ENCODE data around the gene MTFMT. TPM values are rescaled to one million over a fixed set of nuclear protein-coding genes. Genes with fewer than 3 reads are reported as not detected.

MTFMT gene
- total and polyA plus RNA-seq, 12 donors: 5.2 to 42.8 (median 16.5) TPM

- H3K9me3 ChIP-seq (replicated peaks in 1 of 3): no peaks in the 10 kb centered on the region
- no peak overlapping the region for H3K4me3 ChIP-seq
- H3K27me3 ChIP-seq: no peaks in the 10 kb centered on the region
- TF ChIP-seq POLR2A (IDR thresholded peaks at IDR 0.05) (no peak), CTCF (IDR thresholded peaks at IDR 0.05) (no peak)
- DNase-seq: peak in 1 of 7 donors; percentile 7
- H3K36me3 ChIP-seq (replicated peaks in 1 of 2): no peaks in the 10 kb centered on the region
- intact Hi-C loops (cut with DNase I): loop anchor here in 1 of 2 donors (10.0 kb wide), 1 partner anchor 45 kb away; no protein-coding TSS in a partner anchor
- whole genome bisulfite sequencing, 4 donors: 79 to 90% (median 82%) methylated on average over 1 to 3 of the region's 3 CpGs
- H3K4me1 ChIP-seq (replicated peaks in 1 of 2): peaks cover 0 to 11% of the 10 kb centered on the region in 2 donors
- no peak overlapping the region for H3K27ac ChIP-seq
Measured at GRCh38 chr15:65059369-65059750, 29.9 kb upstream of the MTFMT start.

DNA sequence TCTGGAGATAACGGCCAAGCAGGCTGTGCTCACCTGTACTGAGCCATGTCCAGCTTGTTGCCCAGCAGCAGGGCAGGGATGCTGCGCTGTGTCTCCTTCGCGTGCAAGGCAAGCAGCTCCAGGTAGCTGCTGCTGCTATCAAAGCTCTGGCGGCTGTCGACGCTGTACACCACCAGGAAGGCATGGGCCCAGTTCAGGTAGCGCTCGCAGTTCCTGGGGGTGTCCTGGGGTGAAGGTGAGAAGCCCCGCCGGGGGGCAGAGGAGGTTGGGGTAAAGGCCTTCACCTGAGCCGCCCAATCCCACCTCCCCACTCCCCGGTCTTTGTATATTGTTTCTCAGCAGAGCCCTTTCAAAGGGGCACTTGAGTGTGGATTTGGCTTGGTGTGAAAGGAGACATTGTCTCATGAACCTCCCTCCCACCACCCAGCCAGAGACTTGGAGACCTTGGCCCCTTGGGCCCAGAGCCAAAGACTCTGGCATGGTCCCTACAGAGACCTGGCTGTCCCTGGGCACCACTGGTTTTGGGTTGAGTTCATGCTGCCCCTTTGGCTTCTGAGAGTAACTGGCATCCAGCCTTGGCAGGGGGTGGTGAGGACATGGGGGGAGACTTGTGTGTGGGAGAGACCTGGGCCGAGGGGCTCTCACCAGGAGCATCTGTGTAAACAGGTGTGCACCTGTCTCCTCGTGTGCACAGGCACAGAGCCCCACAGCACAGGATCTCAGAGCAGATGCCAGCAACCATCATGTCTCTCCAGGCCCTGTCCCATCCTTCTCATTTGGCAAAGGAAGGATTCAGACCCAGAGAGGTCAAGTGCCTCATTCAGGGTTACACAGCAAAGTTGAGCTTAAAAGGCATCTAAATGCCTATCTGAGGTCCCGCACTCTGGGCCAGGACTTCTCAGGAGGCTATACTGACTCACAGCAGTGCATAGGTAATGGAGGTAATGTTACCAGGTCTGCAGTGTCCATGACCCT is 29.2 kb upstream of the MTFMT start:
- intact Hi-C loops (cut with DNase I): loop anchor here in 1 of 2 donors (10.0 kb wide), 1 partner anchor 46 kb away; no protein-coding TSS in a partner anchor
- H3K36me3 ChIP-seq (replicated peaks in 1 of 2): no peaks in the 10 kb centered on the region
- no peaks in the 10 kb centered on the region for H3K9me3 ChIP-seq (replicated peaks in 1 of 3)
- H3K4me3 ChIP-seq: no peak overlapping the region
- peak in 1 of 7 donors; percentile 13 for DNase-seq
- TF ChIP-seq CTCF (IDR thresholded peaks at IDR 0.05): no peak
- TF ChIP-seq POLR2A (IDR thresholded peaks at IDR 0.05): no peak
- H3K27ac ChIP-seq: no peak overlapping the region
- H3K27me3 ChIP-seq: no peaks in the 10 kb centered on the region
- 85 to 94% (median 89%) methylated on average over 7 to 16 of the region's 16 CpGs for WGBS, 4 donors
- H3K4me1 ChIP-seq (replicated peaks in 1 of 2): peaks cover 0 to 11% of the 10 kb centered on the region in 2 donors

DNA sequence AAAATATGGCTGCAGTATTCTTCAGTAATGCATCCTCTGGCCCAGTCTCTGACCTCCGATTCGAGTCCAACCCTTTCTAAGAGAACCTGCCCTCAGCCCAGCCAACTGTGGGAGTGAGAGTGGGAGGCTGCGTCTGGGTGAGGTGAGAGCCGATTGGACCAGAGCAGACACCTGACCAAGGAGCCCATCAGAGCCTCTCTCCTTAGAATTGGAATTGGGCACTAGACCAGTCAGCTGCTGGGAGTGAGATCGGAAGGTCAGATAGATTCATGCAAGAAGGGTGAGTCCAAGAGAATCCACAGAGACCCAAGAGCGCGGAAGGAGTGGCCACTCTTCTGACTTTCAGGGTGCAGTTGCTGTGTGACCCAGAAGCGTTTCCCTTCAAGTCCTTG is 28.1 kb upstream of the MTFMT start:
- H3K4me1 ChIP-seq (replicated peaks in 1 of 2): peaks cover 0 to 11% of the 10 kb centered on the region in 2 donors
- DNase-seq: peak in 1 of 7 donors; percentile 9
- no peaks in the 10 kb centered on the region for H3K9me3 ChIP-seq (replicated peaks in 1 of 3)
- intact Hi-C loops (cut with DNase I): loop anchor here in 1 of 2 donors (10.0 kb wide), 1 partner anchor 47 kb away; no protein-coding TSS in a partner anchor
- WGBS, 4 donors: 82 to 93% (median 88%) methylated on average over 7 to 8 of the region's 8 CpGs
- H3K36me3 ChIP-seq (replicated peaks in 1 of 2): no peaks in the 10 kb centered on the region
- no peak overlapping the region for H3K27ac ChIP-seq
- H3K27me3 ChIP-seq: no peaks in the 10 kb centered on the region
- TF ChIP-seq POLR2A (IDR thresholded peaks at IDR 0.05): no peak
- H3K4me3 ChIP-seq: no peak overlapping the region

DNA sequence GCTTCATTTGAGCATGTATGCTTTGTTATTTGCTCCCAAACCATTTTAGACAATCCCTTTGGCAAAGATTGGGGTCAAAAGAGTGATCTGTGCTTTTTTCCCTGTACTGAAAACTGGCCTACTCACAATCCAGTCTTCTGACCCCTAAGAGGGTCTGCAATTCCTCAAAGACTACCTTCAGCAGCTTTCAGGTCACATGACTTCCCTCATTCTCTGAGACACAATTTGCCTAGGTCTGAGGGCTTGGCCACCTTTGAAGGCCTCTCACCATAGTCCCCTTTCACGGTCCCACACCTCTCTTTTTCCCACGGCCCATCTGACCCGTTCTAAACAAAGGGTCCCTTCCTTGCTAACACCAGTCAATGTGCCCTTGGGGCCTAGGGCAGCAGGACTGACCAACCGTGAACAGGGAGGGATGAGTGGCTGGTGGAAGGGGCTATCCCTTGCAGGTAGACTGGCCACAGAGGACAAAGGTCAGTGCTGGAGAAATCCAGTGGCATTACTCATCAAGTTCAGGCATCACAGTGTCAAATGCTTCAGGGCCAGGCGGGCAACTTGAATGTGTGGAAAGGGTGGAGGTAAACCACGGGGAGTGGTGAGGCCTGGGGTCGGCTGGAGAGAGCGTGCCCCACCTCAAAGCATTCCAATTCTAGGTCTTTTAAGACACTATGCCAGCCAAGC is 27.6 kb upstream of the MTFMT start:
- WGBS, 4 donors: 83 to 89% (median 88%) methylated on average over 8 of the region's 8 CpGs
- Histone ChIP-seq H3K9me3 (replicated peaks in 1 of 3) (no peaks in the 10 kb centered on the region), H3K27ac (no peak overlapping the region), H3K4me1 (replicated peaks in 1 of 2) (peaks cover 0 to 11% of the 10 kb centered on the region in 2 donors), H3K4me3 (no peak overlapping the region), H3K36me3 (replicated peaks in 1 of 2) (no peaks in the 10 kb centered on the region), H3K27me3 (no peaks in the 10 kb centered on the region)
- TF ChIP-seq POLR2A (IDR thresholded peaks at IDR 0.05) (no peak), CTCF (IDR thresholded peaks at IDR 0.05) (no peak)
- intact Hi-C loops (cut with DNase I): loop anchor here in 1 of 2 donors (10.0 kb wide), 1 partner anchor 48 kb away; no protein-coding TSS in a partner anchor
- no peak for DNase-seq

All from adrenal gland (tissue), 12 donors.